RCC 7860 (cell line): Measurements from ENCODE around the gene TFAM.
"Not testable (repeated sequence)": the region's sequence is repeated elsewhere in the genome, so short reads cannot be mapped to it uniquely, and the experiment has no call there.

Experiments used
- DNase-seq: peaks from one replicate; pipeline ENCODE4 v3.0.0-alpha.2; 2015; ENCODE audit warnings: low spot score
- FAIRE-seq: peaks from 2 replicates; lab custom pipeline; 2012; peaks lifted over from hg19 to GRCh38; lab: Jason Lieb, UNC

Gene TFAM

GRCh38 chr10:58372607-58373441 lies 12.4 kb upstream of the TFAM start:
- FAIRE-seq (no peak), DNase-seq (no peak)

GRCh38 chr10:58373442-58373827 lies 11.8 kb upstream of the TFAM start:
- DNase-seq (peak; percentile 51), FAIRE-seq (peak; percentile 72)

- DNase-seq (no peak), FAIRE-seq (no peak)
Observed at GRCh38 chr10:58382489-58382995, 2.7 kb upstream of the TFAM start.

- FAIRE-seq (no peak), DNase-seq (no peak)
Observed at GRCh38 chr10:58384095-58384494, 1.1 kb upstream of the TFAM start.

GRCh38 chr10:58384544-58384998 lies 639 bp upstream of the TFAM start:
- FAIRE-seq (no peak), DNase-seq (no peak)

- FAIRE-seq (no peak), DNase-seq (no peak)
Observed at GRCh38 chr10:58385784-58386112, 538 bp downstream of the TFAM start.

GRCh38 chr10:58389024-58389423 lies 3.8 kb downstream of the TFAM start:
- no peak for FAIRE-seq
- DNase-seq: no peak

- DNase-seq (no peak), FAIRE-seq (no peak)
Observed at GRCh38 chr10:58393317-58393716, 8.1 kb downstream of the TFAM start.

GRCh38 chr10:58394471-58394870 lies 9.3 kb downstream of the TFAM start:
- no peak for FAIRE-seq
- DNase-seq: no peak

GRCh38 chr10:58396057-58396456 lies 10.8 kb downstream of the TFAM start:
- DNase-seq (no peak), FAIRE-seq (no peak)

- DNase-seq (no peak), FAIRE-seq (no peak)
Observed at GRCh38 chr10:58397830-58398229, 12.6 kb downstream of the TFAM start.

GRCh38 chr10:58399410-58399809 lies 14.2 kb downstream of the TFAM start:
- DNase-seq: peak; percentile 37
- FAIRE-seq: no peak

GRCh38 chr10:58400609-58401008 lies 15.4 kb downstream of the TFAM start:
- DNase-seq (no peak), FAIRE-seq (no peak)

- DNase-seq (no peak), FAIRE-seq (no peak)
Observed at GRCh38 chr10:58404001-58404400, 18.8 kb downstream of the TFAM start.

GRCh38 chr10:58409956-58410610 lies 24.9 kb downstream of the TFAM start:
- FAIRE-seq (no peak), DNase-seq (no peak)

GRCh38 chr10:58412502-58412961 lies 27.3 kb downstream of the TFAM start:
- FAIRE-seq: peak; percentile 71
- DNase-seq: peak; percentile 88

GRCh38 chr10:58414270-58415041 lies 29.2 kb downstream of the TFAM start:
- DNase-seq (peak; percentile 82), FAIRE-seq (peak; percentile 87)

- DNase-seq: no peak
- no peak for FAIRE-seq
Observed at GRCh38 chr10:58415757-58416156, 30.5 kb downstream of the TFAM start.

- not testable (repeated sequence) for FAIRE-seq
Observed at GRCh38 chr10:58417902-58418301, 32.7 kb downstream of the TFAM start.

GRCh38 chr10:58424176-58424575 lies 39.0 kb downstream of the TFAM start:
- DNase-seq (peak; percentile 85), FAIRE-seq (peak; percentile 74)

More at GRCh38 chr10:58417902-58418301, 32.7 kb downstream of the TFAM start:
- DNase-seq: not testable (repeated sequence)

- FAIRE-seq, DNase-seq: not testable (repeated sequence)
Observed at GRCh38 chr10:58428436-58428835, 43.2 kb downstream of the TFAM start.
